Ovary (tissue), 3 donors: ENCODE data around the gene GSK3A.
A peak's percentile ranks its signal among the peaks of the same experiment; 100 is the strongest.

ENCODE experiments used
- CTCF ChIP-seq, 3 donors: fragments of 450-650 bp in 2 of 3; fragments of 200-600 bp in 1 of 3; IDR thresholded peaks; one replicate each; pipeline versions ENCODE4 v1.5.1 to v1.8.0; 2016 to 2022; ENCODE audit warnings: antibody characterized with exemption in 3 of 3, mild to moderate bottlenecking in 1 of 3
- EP300 ChIP-seq: sonication (generic); formaldehyde crosslinking; IDR thresholded peaks from one replicate; pipeline ENCODE4 v1.6.1; 2017; ENCODE audit warnings: antibody characterized with exemption
- POLR2A ChIP-seq: fragments of 450-650 bp; IDR thresholded peaks from one replicate; pipeline ENCODE4 v1.6.1; 2017; ENCODE audit warnings: antibody characterized with exemption, mild to moderate bottlenecking, moderate library complexity
- donor health status: DM: no; HTN: no; CAD: no.

GRCh38 chr19:42242069-42242511 is 312 bp downstream of the GSK3A start:
- TF ChIP-seq CTCF (IDR thresholded peaks at IDR 0.05) (peak in 1 of 3 donors; percentile 10), EP300 (no peak), POLR2A (no peak)
